GM19025 (cell line): ENCODE measurements around the gene TIAM1.

Source experiments
- ATAC-seq: cut with Tn5 transposase; IDR thresholded peaks from one replicate; pipeline ENCODE4 v1.9.1; 2021; ENCODE audit warnings: mild to moderate bottlenecking, low read depth, moderate library complexity; ENCODE audit not compliant: unreplicated experiment

The TIAM1 gene

GRCh38 chr21:31145274-31145673 lies 198.8 kb downstream of the TIAM1 start:
- no peak for ATAC-seq

- no peak for ATAC-seq
These were observed 201.0 kb downstream of the TIAM1 start for GRCh38 chr21:31143036-31143435.

- ATAC-seq = no peak
These were observed 201.5 kb downstream of the TIAM1 start for GRCh38 chr21:31142600-31142999.

GRCh38 chr21:31141389-31142000 lies 202.6 kb downstream of the TIAM1 start:
- ATAC-seq = no peak

GRCh38 chr21:31140676-31141075 lies 203.4 kb downstream of the TIAM1 start:
- ATAC-seq = no peak

- ATAC-seq = no peak
These were observed 204.0 kb downstream of the TIAM1 start for GRCh38 chr21:31140025-31140424.

GRCh38 chr21:31137960-31138359 lies 206.1 kb downstream of the TIAM1 start:
- ATAC-seq = no peak

GRCh38 chr21:31136891-31137290 lies 207.2 kb downstream of the TIAM1 start:
- ATAC-seq = no peak

- no peak for ATAC-seq
These were observed 208.4 kb downstream of the TIAM1 start for GRCh38 chr21:31135531-31136184.

GRCh38 chr21:31133243-31133830 lies 210.7 kb downstream of the TIAM1 start:
- ATAC-seq = no peak

- peak; percentile 74 for ATAC-seq
These were observed 211.4 kb downstream of the TIAM1 start for GRCh38 chr21:31132574-31133242.

GRCh38 chr21:31130821-31131220 lies 213.2 kb downstream of the TIAM1 start:
- no peak for ATAC-seq

- no peak for ATAC-seq
These were observed 215.8 kb downstream of the TIAM1 start for GRCh38 chr21:31128234-31128633.

GRCh38 chr21:31124010-31124409 lies 220.1 kb downstream of the TIAM1 start:
- ATAC-seq = no peak

GRCh38 chr21:31119199-31119598 lies 224.9 kb downstream of the TIAM1 start:
- ATAC-seq = no peak

- ATAC-seq = no peak
These were observed 226.7 kb downstream of the TIAM1 start for GRCh38 chr21:31117128-31117916.

GRCh38 chr21:31115249-31115648 lies 228.8 kb downstream of the TIAM1 start:
- no peak for ATAC-seq

GRCh38 chr21:31111093-31111492 lies 233.0 kb downstream of the TIAM1 start:
- no peak for ATAC-seq

- no peak for ATAC-seq
These were observed 233.6 kb downstream of the TIAM1 start for GRCh38 chr21:31110430-31110829.

- ATAC-seq = no peak
These were observed 236.2 kb downstream of the TIAM1 start for GRCh38 chr21:31107871-31108270.
